HEK293T (cell line): ENCODE measurements around the gene APPL2.

Source experiments
- CTCF ChIA-PET: fragments of 350-600 bp; formaldehyde crosslinking; extraction: SDS; loops from one replicate; lab custom pipeline; 2021; ENCODE audit warnings: antibody characterized with exemption, inconsistent platforms; lab: Yijun Ruan, JAX
- POLR2A ChIA-PET: fragments of 350-600 bp; formaldehyde crosslinking; extraction: SDS; loops from one replicate; lab custom pipeline; 2020; ENCODE audit warnings: antibody characterized with exemption, inconsistent platforms; lab: Yijun Ruan, JAX
- DNase-seq: peaks from one replicate; pipeline ENCODE4 v3.0.0; 2012; ENCODE audit warnings: mixed read lengths; ENCODE audit errors: extremely low spot score
- ARNT ChIP-seq: fragments of 450-650 bp; IDR thresholded peaks from 2 replicates; pipeline ENCODE4 v1.6.1; 2017; ENCODE audit warnings: mild to moderate bottlenecking
- BHLHE40 ChIP-seq: fragments of 450-650 bp; IDR thresholded peaks from 2 replicates; pipeline ENCODE4 v1.6.1; 2016; ENCODE audit warnings: mild to moderate bottlenecking, moderate library complexity, borderline replicate concordance
- CTBP1 ChIP-seq: fragments of 450-650 bp; IDR thresholded peaks from 2 replicates; pipeline ENCODE4 v1.6.1; 2016; ENCODE audit warnings: borderline replicate concordance
- ELF4 ChIP-seq: fragments of 450-650 bp; IDR thresholded peaks from 2 replicates; pipeline ENCODE4 v1.6.1; 2017; ENCODE audit warnings: antibody characterized with exemption
- FOXA1 ChIP-seq: fragments of 450-650 bp; IDR thresholded peaks from 2 replicates; pipeline ENCODE4 v1.6.1; 2016; ENCODE audit warnings: mild to moderate bottlenecking
- FOXK2 ChIP-seq: fragments of 450-650 bp; IDR thresholded peaks from 2 replicates; pipeline ENCODE4 v1.6.1; 2016; ENCODE audit warnings: mild to moderate bottlenecking
- FOXM1 ChIP-seq: fragments of 450-650 bp; IDR thresholded peaks from 2 replicates; pipeline ENCODE4 v1.6.1; 2017; ENCODE audit warnings: mild to moderate bottlenecking, borderline replicate concordance
- HDGF ChIP-seq: fragments of 450-650 bp; IDR thresholded peaks from 2 replicates; pipeline ENCODE4 v1.6.1; 2017; ENCODE audit warnings: antibody characterized with exemption, borderline replicate concordance
- L3MBTL2 ChIP-seq: fragments of 450-650 bp; conservative IDR thresholded peaks from 2 replicates; pipeline ENCODE4 v1.6.1; 2016; ENCODE audit warnings: mild to moderate bottlenecking
- LEF1 ChIP-seq: fragments of 450-650 bp; IDR thresholded peaks from 2 replicates; pipeline ENCODE4 v1.6.1; 2017; ENCODE audit warnings: mild to moderate bottlenecking, borderline replicate concordance
- NFRKB ChIP-seq: fragments of 450-650 bp; IDR thresholded peaks from 2 replicates; pipeline ENCODE4 v1.6.1; 2016; ENCODE audit warnings: mild to moderate bottlenecking, moderate library complexity
- PKNOX1 ChIP-seq: fragments of 450-650 bp; IDR thresholded peaks from 2 replicates; pipeline ENCODE4 v1.6.1; 2016
- SP1 ChIP-seq: fragments of 450-650 bp; IDR thresholded peaks from 2 replicates; pipeline ENCODE4 v1.6.1; 2017
- SUZ12 ChIP-seq: fragments of 450-650 bp; IDR thresholded peaks from 2 replicates; pipeline ENCODE4 v1.6.1; 2016; ENCODE audit warnings: mild to moderate bottlenecking
- TARDBP ChIP-seq: fragments of 450-650 bp; IDR thresholded peaks from 2 replicates; pipeline ENCODE4 v1.6.1; 2016
- ZNF384 ChIP-seq: fragments of 450-650 bp; IDR thresholded peaks from 2 replicates; pipeline ENCODE4 v1.6.1; 2016

APPL2 gene

GRCh38 chr12:105200385-105200784 lies 35.6 kb downstream of the APPL2 start:
- POLR2A ChIA-PET = no interaction called here
- CTCF ChIA-PET = no interaction called here
- DNase-seq = no peak
- TF ChIP-seq ELF4 (no peak), SUZ12 (no peak), L3MBTL2 (no peak), PKNOX1 (no peak), HDGF (no peak), SP1 (no peak), BHLHE40 (no peak), FOXM1 (no peak)

GRCh38 chr12:105198961-105199360 lies 37.0 kb downstream of the APPL2 start:
- POLR2A ChIA-PET = no interaction called here
- TF ChIP-seq FOXM1 (no peak), FOXK2 (no peak), HDGF (no peak), BHLHE40 (no peak), TARDBP (no peak)
- CTCF ChIA-PET = no interaction called here
- DNase-seq = no peak

GRCh38 chr12:105196090-105196489 lies 39.9 kb downstream of the APPL2 start:
- no peak for TF ChIP-seq NFRKB
- TF ChIP-seq SP1 = no peak
- no peak for TF ChIP-seq PKNOX1
- no peak for TF ChIP-seq L3MBTL2
- TF ChIP-seq CTBP1 = no peak
- no peak for TF ChIP-seq FOXK2
- TF ChIP-seq BHLHE40 = no peak
- TF ChIP-seq ZNF384 = no peak
- no peak for TF ChIP-seq FOXM1
- no peak for TF ChIP-seq HDGF
- no peak for TF ChIP-seq FOXA1
- TF ChIP-seq TARDBP = no peak
- no peak for TF ChIP-seq LEF1
- no peak for TF ChIP-seq ARNT
- ChIA-PET POLR2A (no interaction called here), CTCF (no interaction called here)
- DNase-seq = no peak

- ChIA-PET POLR2A (no interaction called here), CTCF (no interaction called here)
- TF ChIP-seq ELF4 (no peak), NFRKB (no peak), L3MBTL2 (no peak), SUZ12 (no peak), LEF1 (no peak), TARDBP (no peak), CTBP1 (no peak), FOXK2 (no peak), ZNF384 (no peak)
- no peak for DNase-seq
Observed at GRCh38 chr12:105194947-105195346, 41.0 kb downstream of the APPL2 start.

- ChIA-PET POLR2A (no interaction called here), CTCF (no interaction called here)
Observed at GRCh38 chr12:105192624-105193225, 43.2 kb downstream of the APPL2 start.

GRCh38 chr12:105190530-105190929 lies 45.4 kb downstream of the APPL2 start:
- CTCF ChIA-PET = no interaction called here
- DNase-seq = no peak
- no peak for TF ChIP-seq FOXK2
- TF ChIP-seq FOXA1 = no peak
- no peak for TF ChIP-seq PKNOX1
- TF ChIP-seq L3MBTL2 = no peak
- TF ChIP-seq SP1 = no peak
- no peak for TF ChIP-seq BHLHE40
- TF ChIP-seq NFRKB = no peak
- TF ChIP-seq TARDBP = no peak
- POLR2A ChIA-PET = interaction anchor here (1.8 kb wide), 1 partner anchor 7 kb away, joined by 4 read pairs; no protein-coding TSS in a partner anchor

More at GRCh38 chr12:105192624-105193225, 43.2 kb downstream of the APPL2 start:
- DNase-seq = no peak
- TF ChIP-seq SUZ12 (no peak), FOXK2 (no peak), SP1 (no peak), NFRKB (no peak), LEF1 (no peak), L3MBTL2 (no peak), ELF4 (no peak), FOXM1 (no peak), TARDBP (no peak), PKNOX1 (no peak), HDGF (no peak), ARNT (no peak), ZNF384 (no peak), BHLHE40 (no peak), FOXA1 (no peak), CTBP1 (no peak)
